ENCODE data around the gene ZNF319.

GRCh38 chr16:57953857-57954256, 46.6 kb downstream of the ZNF319 start:
- TF ChIP-seq CTCF (IDR thresholded peaks at IDR 0.05) (no peak), POLR2A (IDR thresholded peaks at IDR 0.05) (no peak), POLR2AphosphoS5 (IDR thresholded peaks at IDR 0.05) (no peak), EP300 (IDR thresholded peaks at IDR 0.05) (no peak)

Measured in stomach (tissue), 4 donors.